ENCODE results near the gene ARID2. TPM values are rescaled to one million over a fixed set of nuclear protein-coding genes. Genes with fewer than 3 reads are reported as not detected.

ARID2 gene
- polyA plus RNA-seq, 2 of the 4 experiments (the other 2 are of a cell fraction): 8.7 to 37.7 TPM

- ChIA-PET CTCF (interaction anchor here (0.7 to 2.3 kb wide), 4 partner anchors 9 to 559 kb away, joined by 3 to 15 read pairs (median 3); partner anchors contain the start of gene ARID2), POLR2A (no interaction called here)
- DNase-seq (ENCODE audit: low read depth in 1 of 2, low spot score in 1 of 2) (no peak), ATAC-seq (no peak), FAIRE-seq (no peak)
- Histone ChIP-seq H3K4me2 (no peak overlapping the region), H3K27ac (no peak overlapping the region), H3K9me3 (peaks cover 24% of the 10 kb centered on the region; the same call in 2 of the 3 replicates), H3K4me3 (no peak overlapping the region), H3K4me1 (no peaks in the 10 kb centered on the region)
- WGBS (ENCODE audit: missing lambda C conversion rate): 92% methylated on average over 1 of the region's 1 CpG
- TF ChIP-seq CBX8 (IDR thresholded peaks at IDR 0.05) (no peak), HEYL (CRISPR knock-in tag; IDR thresholded peaks at IDR 0.05) (no peak), CEBPB (IDR thresholded peaks at IDR 0.05) (no peak), POLR2A (IDR thresholded peaks at IDR 0.05; ENCODE audit: low read length) (no peak), JUNB (IDR thresholded peaks at IDR 0.05) (no peak), RCOR1 (IDR thresholded peaks at IDR 0.05; ENCODE audit: low read depth, low read length) (no peak), ZFP36 (IDR thresholded peaks at IDR 0.05; ENCODE audit: borderline replicate concordance, partially characterized antibody) (no peak), ZSCAN20 (CRISPR knock-in tag; IDR thresholded peaks at IDR 0.05) (no peak), NR3C1 (IDR thresholded peaks at IDR 0.05) (no peak), RFX5 (IDR thresholded peaks at IDR 0.05) (no peak), GATA3 (IDR thresholded peaks at IDR 0.05; ENCODE audit: borderline replicate concordance) (no peak), TFCP2L1 (CRISPR knock-in tag; IDR thresholded peaks at IDR 0.05) (no peak), SREBF2 (IDR thresholded peaks at IDR 0.05) (no peak), HES2 (IDR thresholded peaks at IDR 0.05) (no peak), HOXB13 (CRISPR knock-in tag; IDR thresholded peaks at IDR 0.05; ENCODE audit: low read depth) (no peak), JUN (IDR thresholded peaks at IDR 0.05) (no peak)
- TF ChIP-seq, protein P1, sequence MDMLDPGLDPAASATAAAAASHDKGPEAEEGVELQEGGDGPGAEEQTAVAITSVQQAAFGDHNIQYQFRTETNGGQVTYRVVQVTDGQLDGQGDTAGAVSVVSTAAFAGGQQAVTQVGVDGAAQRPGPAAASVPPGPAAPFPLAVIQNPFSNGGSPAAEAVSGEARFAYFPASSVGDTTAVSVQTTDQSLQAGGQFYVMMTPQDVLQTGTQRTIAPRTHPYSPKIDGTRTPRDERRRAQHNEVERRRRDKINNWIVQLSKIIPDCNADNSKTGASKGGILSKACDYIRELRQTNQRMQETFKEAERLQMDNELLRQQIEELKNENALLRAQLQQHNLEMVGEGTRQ (IDR thresholded peaks at IDR 0.05): no peak
- TF ChIP-seq, protein P2, sequence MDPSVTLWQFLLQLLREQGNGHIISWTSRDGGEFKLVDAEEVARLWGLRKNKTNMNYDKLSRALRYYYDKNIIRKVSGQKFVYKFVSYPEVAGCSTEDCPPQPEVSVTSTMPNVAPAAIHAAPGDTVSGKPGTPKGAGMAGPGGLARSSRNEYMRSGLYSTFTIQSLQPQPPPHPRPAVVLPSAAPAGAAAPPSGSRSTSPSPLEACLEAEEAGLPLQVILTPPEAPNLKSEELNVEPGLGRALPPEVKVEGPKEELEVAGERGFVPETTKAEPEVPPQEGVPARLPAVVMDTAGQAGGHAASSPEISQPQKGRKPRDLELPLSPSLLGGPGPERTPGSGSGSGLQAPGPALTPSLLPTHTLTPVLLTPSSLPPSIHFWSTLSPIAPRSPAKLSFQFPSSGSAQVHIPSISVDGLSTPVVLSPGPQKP (IDR thresholded peaks at IDR 0.05; ENCODE audit: low read depth, low read length): no peak
- TF ChIP-seq, protein P3, sequence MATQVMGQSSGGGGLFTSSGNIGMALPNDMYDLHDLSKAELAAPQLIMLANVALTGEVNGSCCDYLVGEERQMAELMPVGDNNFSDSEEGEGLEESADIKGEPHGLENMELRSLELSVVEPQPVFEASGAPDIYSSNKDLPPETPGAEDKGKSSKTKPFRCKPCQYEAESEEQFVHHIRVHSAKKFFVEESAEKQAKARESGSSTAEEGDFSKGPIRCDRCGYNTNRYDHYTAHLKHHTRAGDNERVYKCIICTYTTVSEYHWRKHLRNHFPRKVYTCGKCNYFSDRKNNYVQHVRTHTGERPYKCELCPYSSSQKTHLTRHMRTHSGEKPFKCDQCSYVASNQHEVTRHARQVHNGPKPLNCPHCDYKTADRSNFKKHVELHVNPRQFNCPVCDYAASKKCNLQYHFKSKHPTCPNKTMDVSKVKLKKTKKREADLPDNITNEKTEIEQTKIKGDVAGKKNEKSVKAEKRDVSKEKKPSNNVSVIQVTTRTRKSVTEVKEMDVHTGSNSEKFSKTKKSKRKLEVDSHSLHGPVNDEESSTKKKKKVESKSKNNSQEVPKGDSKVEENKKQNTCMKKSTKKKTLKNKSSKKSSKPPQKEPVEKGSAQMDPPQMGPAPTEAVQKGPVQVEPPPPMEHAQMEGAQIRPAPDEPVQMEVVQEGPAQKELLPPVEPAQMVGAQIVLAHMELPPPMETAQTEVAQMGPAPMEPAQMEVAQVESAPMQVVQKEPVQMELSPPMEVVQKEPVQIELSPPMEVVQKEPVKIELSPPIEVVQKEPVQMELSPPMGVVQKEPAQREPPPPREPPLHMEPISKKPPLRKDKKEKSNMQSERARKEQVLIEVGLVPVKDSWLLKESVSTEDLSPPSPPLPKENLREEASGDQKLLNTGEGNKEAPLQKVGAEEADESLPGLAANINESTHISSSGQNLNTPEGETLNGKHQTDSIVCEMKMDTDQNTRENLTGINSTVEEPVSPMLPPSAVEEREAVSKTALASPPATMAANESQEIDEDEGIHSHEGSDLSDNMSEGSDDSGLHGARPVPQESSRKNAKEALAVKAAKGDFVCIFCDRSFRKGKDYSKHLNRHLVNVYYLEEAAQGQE (IDR thresholded peaks at IDR 0.05): no peak
Measured at GRCh38 chr12:45742590-45742989, 13.1 kb downstream of the ARID2 start.

GRCh38 chr12:45743247-45743646 is 13.7 kb downstream of the ARID2 start:
- ATAC-seq (no peak), DNase-seq (ENCODE audit: low read depth in 1 of 2, low spot score in 1 of 2) (no peak), FAIRE-seq (no peak)
- POLR2A ChIA-PET: no interaction called here
- H3K4me3 ChIP-seq: no peak overlapping the region
- H3K4me2 ChIP-seq: no peak overlapping the region
- no peak for TF ChIP-seq MAX (IDR thresholded peaks at IDR 0.05)
- no peak for TF ChIP-seq BHLHE40 (IDR thresholded peaks at IDR 0.05; ENCODE audit: low read depth, low read length)
- TF ChIP-seq EP300 (IDR thresholded peaks at IDR 0.05): no peak
- no peak for TF ChIP-seq ZFP36 (IDR thresholded peaks at IDR 0.05; ENCODE audit: borderline replicate concordance, partially characterized antibody)
- TF ChIP-seq, protein P4, sequence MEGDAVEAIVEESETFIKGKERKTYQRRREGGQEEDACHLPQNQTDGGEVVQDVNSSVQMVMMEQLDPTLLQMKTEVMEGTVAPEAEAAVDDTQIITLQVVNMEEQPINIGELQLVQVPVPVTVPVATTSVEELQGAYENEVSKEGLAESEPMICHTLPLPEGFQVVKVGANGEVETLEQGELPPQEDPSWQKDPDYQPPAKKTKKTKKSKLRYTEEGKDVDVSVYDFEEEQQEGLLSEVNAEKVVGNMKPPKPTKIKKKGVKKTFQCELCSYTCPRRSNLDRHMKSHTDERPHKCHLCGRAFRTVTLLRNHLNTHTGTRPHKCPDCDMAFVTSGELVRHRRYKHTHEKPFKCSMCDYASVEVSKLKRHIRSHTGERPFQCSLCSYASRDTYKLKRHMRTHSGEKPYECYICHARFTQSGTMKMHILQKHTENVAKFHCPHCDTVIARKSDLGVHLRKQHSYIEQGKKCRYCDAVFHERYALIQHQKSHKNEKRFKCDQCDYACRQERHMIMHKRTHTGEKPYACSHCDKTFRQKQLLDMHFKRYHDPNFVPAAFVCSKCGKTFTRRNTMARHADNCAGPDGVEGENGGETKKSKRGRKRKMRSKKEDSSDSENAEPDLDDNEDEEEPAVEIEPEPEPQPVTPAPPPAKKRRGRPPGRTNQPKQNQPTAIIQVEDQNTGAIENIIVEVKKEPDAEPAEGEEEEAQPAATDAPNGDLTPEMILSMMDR (IDR thresholded peaks at IDR 0.05): no peak
- no peak for TF ChIP-seq ZSCAN20 (CRISPR knock-in tag; IDR thresholded peaks at IDR 0.05)
- TF ChIP-seq JUNB (IDR thresholded peaks at IDR 0.05): no peak
- no peak for TF ChIP-seq CEBPB (IDR thresholded peaks at IDR 0.05)
- TF ChIP-seq, protein P2 (IDR thresholded peaks at IDR 0.05; ENCODE audit: low read depth, low read length): no peak
- no peak for TF ChIP-seq TFCP2L1 (CRISPR knock-in tag; IDR thresholded peaks at IDR 0.05)
- no peak for TF ChIP-seq RNF2 (IDR thresholded peaks at IDR 0.05; ENCODE audit: borderline replicate concordance, low read depth)
- no peak for TF ChIP-seq KDM5A (IDR thresholded peaks at IDR 0.05)
- no peak for TF ChIP-seq RAD21 (conservative IDR thresholded peaks at IDR 0.05 in 1 of 2, IDR thresholded peaks at IDR 0.05 in 1 of 2)
- TF ChIP-seq NR3C1 (IDR thresholded peaks at IDR 0.05): no peak
- no peak for TF ChIP-seq MAZ (IDR thresholded peaks at IDR 0.05; ENCODE audit: borderline replicate concordance, low read depth, low read length)
- no peak for TF ChIP-seq ESRRA (IDR thresholded peaks at IDR 0.05; ENCODE audit: borderline replicate concordance, low read length)
- 91% methylated on average over 2 of the region's 2 CpGs for WGBS (ENCODE audit: missing lambda C conversion rate)
- no peak overlapping the region for H3K27ac ChIP-seq
- no peaks in the 10 kb centered on the region for H3K4me1 ChIP-seq
- CTCF ChIA-PET: interaction anchor here (1.0 to 2.3 kb wide), 4 partner anchors 9 to 559 kb away, joined by 3 to 15 read pairs (median 3); partner anchors contain the start of gene ARID2
- peaks cover 24% of the 10 kb centered on the region; the same call in 2 of the 3 replicates for H3K9me3 ChIP-seq

All from A549 (cell line).